HG03135 (cell line): Measurements from ENCODE around the gene ZNF611.
"Not testable (repeated sequence)": the region's sequence is repeated elsewhere in the genome, so short reads cannot be mapped to it uniquely, and the experiment has no call there.

Experiments
- ATAC-seq: cut with Tn5 transposase; IDR thresholded peaks from one replicate; pipeline ENCODE4 v1.9.1; 2021; ENCODE audit warnings: mild to moderate bottlenecking, moderate library complexity; ENCODE audit not compliant: unreplicated experiment

ZNF611 gene

GRCh38 chr19:52687684-52688083 lies 47.2 kb downstream of the ZNF611 start:
- no peak for ATAC-seq

- ATAC-seq = no peak
These were observed 49.0 kb downstream of the ZNF611 start for GRCh38 chr19:52685811-52686210.

- ATAC-seq = not testable (repeated sequence)
These were observed 53.6 kb downstream of the ZNF611 start for GRCh38 chr19:52681216-52681615.

GRCh38 chr19:52679598-52679997 lies 55.2 kb downstream of the ZNF611 start:
- no peak for ATAC-seq

- not testable (repeated sequence) for ATAC-seq
These were observed 59.6 kb downstream of the ZNF611 start for GRCh38 chr19:52675239-52675638.

- ATAC-seq = no peak
These were observed 61.8 kb downstream of the ZNF611 start for GRCh38 chr19:52673014-52673413.

GRCh38 chr19:52670046-52670445 lies 64.8 kb downstream of the ZNF611 start:
- no peak for ATAC-seq

- ATAC-seq = no peak
These were observed 65.3 kb downstream of the ZNF611 start for GRCh38 chr19:52669586-52669985.

GRCh38 chr19:52667972-52668371 lies 66.9 kb downstream of the ZNF611 start:
- no peak for ATAC-seq

- no peak for ATAC-seq
These were observed 68.3 kb downstream of the ZNF611 start for GRCh38 chr19:52666506-52666905.

GRCh38 chr19:52665529-52665928 lies 69.3 kb downstream of the ZNF611 start:
- no peak for ATAC-seq

GRCh38 chr19:52665027-52665426 lies 69.8 kb downstream of the ZNF611 start:
- no peak for ATAC-seq

GRCh38 chr19:52664461-52664860 lies 70.4 kb downstream of the ZNF611 start:
- ATAC-seq = no peak

GRCh38 chr19:52662631-52663030 lies 72.2 kb downstream of the ZNF611 start:
- no peak for ATAC-seq

GRCh38 chr19:52660981-52661380 lies 73.9 kb downstream of the ZNF611 start:
- ATAC-seq = no peak

GRCh38 chr19:52659013-52659412 lies 75.8 kb downstream of the ZNF611 start:
- ATAC-seq = no peak

GRCh38 chr19:52658595-52658994 lies 76.2 kb downstream of the ZNF611 start:
- ATAC-seq = no peak

- ATAC-seq = no peak
These were observed 81.7 kb downstream of the ZNF611 start for GRCh38 chr19:52653161-52653560.
